Putamen (tissue), 1 donor: ENCODE data around the gene NEURL4.

Experiments used
- DNase-seq: peaks from one replicate; pipeline ENCODE4 v3.0.0-alpha.2; 2016; ENCODE audit warnings: low spot score

The NEURL4 gene

DNA sequence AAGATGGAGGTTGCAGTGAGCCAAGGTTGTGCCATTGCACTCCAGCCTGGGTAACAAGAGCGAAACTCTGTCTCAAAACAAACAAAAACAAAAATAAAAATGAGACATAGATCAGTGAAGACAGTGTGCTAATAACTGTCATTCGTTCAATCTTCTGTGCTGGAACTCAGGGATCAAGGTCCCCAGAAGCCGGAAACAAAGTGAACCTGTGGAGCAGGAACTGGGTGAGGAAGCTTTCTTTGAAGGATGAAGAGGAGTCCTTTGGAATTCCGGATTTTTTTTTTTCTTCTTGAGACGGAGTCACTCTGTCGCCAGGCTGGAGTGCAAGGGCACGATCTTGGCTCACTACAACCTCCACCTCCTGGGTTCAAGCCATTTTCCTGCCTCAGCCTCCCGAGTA is 49.7 kb downstream of the NEURL4 start:
- no peak for DNase-seq

DNA sequence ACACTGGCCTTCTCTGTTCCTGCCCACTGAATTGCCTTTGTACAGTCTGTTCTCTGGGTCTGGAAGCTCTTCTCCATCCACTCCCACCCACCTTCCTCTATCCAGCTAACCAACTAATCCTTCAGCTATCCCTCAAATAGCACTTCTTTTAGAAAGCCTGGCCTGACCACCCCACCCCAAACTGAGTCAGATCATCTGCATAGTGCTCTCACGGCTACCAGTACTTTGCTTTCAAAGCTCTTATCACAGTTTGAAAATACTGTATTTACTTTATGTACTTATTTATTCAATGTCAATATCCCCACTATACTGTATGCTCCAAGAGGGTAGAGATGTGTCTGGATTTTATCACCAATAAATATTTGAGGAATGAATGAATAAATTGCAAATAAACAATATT is 62.4 kb downstream of the NEURL4 start:
- DNase-seq = no peak
